Stimulated activated CD4-positive, alpha-beta T cell treated with anti-CD3 and anti-CD28 coated beads, Interleukin-4, amount 100 ng/mL, for 1 hour (primary cell): ENCODE results near the gene GTPBP3.
A peak's percentile ranks its signal among the peaks of the same experiment; 100 is the strongest.
"Not testable (repeated sequence)": the region's sequence is repeated elsewhere in the genome, so short reads cannot be mapped to it uniquely, and the experiment has no call there.

Experiments
- DNase-seq: peaks from one replicate; pipeline ENCODE4 v3.0.0-alpha.2; 2020

Gene GTPBP3

GRCh38 chr19:17347361-17347760 is 10.0 kb downstream of the GTPBP3 start:
- DNase-seq, result no peak

- DNase-seq, result no peak
Observed at GRCh38 chr19:17347877-17348276, 10.5 kb downstream of the GTPBP3 start.

- DNase-seq, result no peak
Observed at GRCh38 chr19:17348700-17349099, 11.3 kb downstream of the GTPBP3 start.

GRCh38 chr19:17351815-17352435 is 14.6 kb downstream of the GTPBP3 start:
- DNase-seq, result no peak

- DNase-seq, result no peak
Observed at GRCh38 chr19:17352608-17353280, 15.4 kb downstream of the GTPBP3 start.

GRCh38 chr19:17353386-17353785 is 16.0 kb downstream of the GTPBP3 start:
- no peak for DNase-seq

- no peak for DNase-seq
Observed at GRCh38 chr19:17357078-17357666, 19.8 kb downstream of the GTPBP3 start.

- DNase-seq, result no peak
Observed at GRCh38 chr19:17357724-17358123, 20.4 kb downstream of the GTPBP3 start.

- DNase-seq, result no peak
Observed at GRCh38 chr19:17358395-17358794, 21.0 kb downstream of the GTPBP3 start.

- DNase-seq, result no peak
Observed at GRCh38 chr19:17359905-17360800, 22.8 kb downstream of the GTPBP3 start.

GRCh38 chr19:17363852-17364605 is 26.7 kb downstream of the GTPBP3 start:
- not testable (repeated sequence) for DNase-seq

- no peak for DNase-seq
Observed at GRCh38 chr19:17365361-17365760, 28.0 kb downstream of the GTPBP3 start.

- DNase-seq, result no peak
Observed at GRCh38 chr19:17370026-17370587, 32.8 kb downstream of the GTPBP3 start.

GRCh38 chr19:17376935-17377600 is 39.7 kb downstream of the GTPBP3 start, which contains the start of gene PLVAP:
TSS of gene PLVAP (minus strand) at chr19:17377342. CDS start at chr19:17377288, 54 bp downstream.
- DNase-seq, result no peak

- DNase-seq, result no peak
Observed at GRCh38 chr19:17378271-17378670, 40.9 kb downstream of the GTPBP3 start.

GRCh38 chr19:17379221-17379631 is 41.9 kb downstream of the GTPBP3 start:
- DNase-seq, result no peak

- DNase-seq, result no peak
Observed at GRCh38 chr19:17380426-17381138, 43.2 kb downstream of the GTPBP3 start.

- peak; percentile 72 for DNase-seq
Observed at GRCh38 chr19:17385878-17386611, 48.7 kb downstream of the GTPBP3 start.

GRCh38 chr19:17389288-17389687 is 51.9 kb downstream of the GTPBP3 start:
- no peak for DNase-seq
